ENCODE measurements around the gene GPR137C. TPM values are rescaled to one million over a fixed set of nuclear protein-coding genes. Genes with fewer than 3 reads are reported as not detected.

GPR137C gene
- total and polyA plus RNA-seq, 10 of the 15 experiments (the other 5 are each of a cell fraction or from before 2014, with no cell fraction given) = 0.03 to 0.72 (median 0.22) TPM

DNA sequence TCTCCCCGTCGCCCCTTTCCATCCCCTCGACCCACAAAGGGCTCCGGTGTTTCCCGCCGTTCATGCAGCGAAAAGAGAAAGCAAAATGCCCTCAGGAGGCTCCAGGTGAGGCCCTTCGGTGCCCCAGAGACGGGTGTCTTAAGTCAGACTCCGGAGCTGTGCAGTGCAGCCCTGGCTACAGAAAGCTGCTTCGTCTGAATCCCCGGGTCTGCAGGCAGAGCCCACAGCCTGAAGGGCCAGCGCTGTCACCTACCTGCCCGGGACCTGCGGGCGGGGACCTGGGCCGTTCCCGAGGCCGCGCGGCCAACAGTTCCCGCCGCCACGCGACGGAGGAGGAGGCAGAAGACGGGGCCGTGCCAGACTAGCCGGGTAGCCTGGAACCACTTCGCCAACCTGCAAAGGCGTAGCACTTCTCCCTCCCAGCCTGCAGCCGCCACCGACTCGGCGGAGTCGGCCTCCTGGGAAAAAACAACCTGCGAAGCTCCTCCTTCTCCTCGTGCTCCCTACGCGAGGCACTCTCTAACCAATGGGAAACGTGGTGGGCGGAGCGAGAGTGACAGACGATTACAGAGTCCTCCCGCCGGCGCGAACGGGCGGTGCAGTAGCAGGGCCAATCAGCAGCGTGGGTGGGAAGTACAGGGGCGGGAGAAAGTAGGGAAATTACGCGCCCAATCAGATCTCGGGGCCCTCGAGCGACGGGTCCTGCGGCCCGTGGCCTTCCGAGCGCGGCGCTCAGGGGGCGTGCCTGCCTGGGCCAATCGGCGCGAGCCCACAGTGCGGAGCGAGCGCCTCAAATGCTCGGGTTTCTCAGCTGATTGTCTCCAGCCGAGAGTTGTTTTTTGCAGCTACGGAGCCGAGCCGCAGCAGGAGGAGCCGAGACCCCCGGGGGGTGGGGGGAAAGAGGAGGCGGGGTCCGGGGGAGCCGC lies at the start of gene GPR137C, which contains the start of gene TXNDC16 (continued):
- TF ChIP-seq, protein P1, sequence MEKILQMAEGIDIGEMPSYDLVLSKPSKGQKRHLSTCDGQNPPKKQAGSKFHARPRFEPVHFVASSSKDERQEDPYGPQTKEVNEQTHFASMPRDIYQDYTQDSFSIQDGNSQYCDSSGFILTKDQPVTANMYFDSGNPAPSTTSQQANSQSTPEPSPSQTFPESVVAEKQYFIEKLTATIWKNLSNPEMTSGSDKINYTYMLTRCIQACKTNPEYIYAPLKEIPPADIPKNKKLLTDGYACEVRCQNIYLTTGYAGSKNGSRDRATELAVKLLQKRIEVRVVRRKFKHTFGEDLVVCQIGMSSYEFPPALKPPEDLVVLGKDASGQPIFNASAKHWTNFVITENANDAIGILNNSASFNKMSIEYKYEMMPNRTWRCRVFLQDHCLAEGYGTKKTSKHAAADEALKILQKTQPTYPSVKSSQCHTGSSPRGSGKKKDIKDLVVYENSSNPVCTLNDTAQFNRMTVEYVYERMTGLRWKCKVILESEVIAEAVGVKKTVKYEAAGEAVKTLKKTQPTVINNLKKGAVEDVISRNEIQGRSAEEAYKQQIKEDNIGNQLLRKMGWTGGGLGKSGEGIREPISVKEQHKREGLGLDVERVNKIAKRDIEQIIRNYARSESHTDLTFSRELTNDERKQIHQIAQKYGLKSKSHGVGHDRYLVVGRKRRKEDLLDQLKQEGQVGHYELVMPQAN (conservative IDR thresholded peaks at IDR 0.05) = peak; percentile 87
- no peak for TF ChIP-seq KAT2A (conservative IDR thresholded peaks at IDR 0.05; ENCODE audit: control insufficient read depth, low read depth, low read length)
- TF ChIP-seq, protein P2, sequence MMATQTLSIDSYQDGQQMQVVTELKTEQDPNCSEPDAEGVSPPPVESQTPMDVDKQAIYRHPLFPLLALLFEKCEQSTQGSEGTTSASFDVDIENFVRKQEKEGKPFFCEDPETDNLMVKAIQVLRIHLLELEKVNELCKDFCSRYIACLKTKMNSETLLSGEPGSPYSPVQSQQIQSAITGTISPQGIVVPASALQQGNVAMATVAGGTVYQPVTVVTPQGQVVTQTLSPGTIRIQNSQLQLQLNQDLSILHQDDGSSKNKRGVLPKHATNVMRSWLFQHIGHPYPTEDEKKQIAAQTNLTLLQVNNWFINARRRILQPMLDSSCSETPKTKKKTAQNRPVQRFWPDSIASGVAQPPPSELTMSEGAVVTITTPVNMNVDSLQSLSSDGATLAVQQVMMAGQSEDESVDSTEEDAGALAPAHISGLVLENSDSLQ (IDR thresholded peaks at IDR 0.05) = peak; percentile 99
- TF ChIP-seq, protein P3, sequence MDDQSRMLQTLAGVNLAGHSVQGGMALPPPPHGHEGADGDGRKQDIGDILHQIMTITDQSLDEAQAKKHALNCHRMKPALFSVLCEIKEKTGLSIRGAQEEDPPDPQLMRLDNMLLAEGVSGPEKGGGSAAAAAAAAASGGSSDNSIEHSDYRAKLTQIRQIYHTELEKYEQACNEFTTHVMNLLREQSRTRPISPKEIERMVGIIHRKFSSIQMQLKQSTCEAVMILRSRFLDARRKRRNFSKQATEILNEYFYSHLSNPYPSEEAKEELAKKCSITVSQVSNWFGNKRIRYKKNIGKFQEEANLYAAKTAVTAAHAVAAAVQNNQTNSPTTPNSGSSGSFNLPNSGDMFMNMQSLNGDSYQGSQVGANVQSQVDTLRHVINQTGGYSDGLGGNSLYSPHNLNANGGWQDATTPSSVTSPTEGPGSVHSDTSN (IDR thresholded peaks at IDR 0.05; ENCODE audit: insufficient replicate concordance, low read depth, low read length) = peak; percentile 97
- no peak for TF ChIP-seq MTA3 (IDR thresholded peaks at IDR 0.05; ENCODE audit: borderline replicate concordance, low read length)
- no peak for TF ChIP-seq ZBED1 (IDR thresholded peaks at IDR 0.05; ENCODE audit: borderline replicate concordance)
- no peak for TF ChIP-seq SPI1 (IDR thresholded peaks at IDR 0.05; ENCODE audit: borderline replicate concordance, insufficient read depth, low read depth, low read length)
- TF ChIP-seq, protein P4, sequence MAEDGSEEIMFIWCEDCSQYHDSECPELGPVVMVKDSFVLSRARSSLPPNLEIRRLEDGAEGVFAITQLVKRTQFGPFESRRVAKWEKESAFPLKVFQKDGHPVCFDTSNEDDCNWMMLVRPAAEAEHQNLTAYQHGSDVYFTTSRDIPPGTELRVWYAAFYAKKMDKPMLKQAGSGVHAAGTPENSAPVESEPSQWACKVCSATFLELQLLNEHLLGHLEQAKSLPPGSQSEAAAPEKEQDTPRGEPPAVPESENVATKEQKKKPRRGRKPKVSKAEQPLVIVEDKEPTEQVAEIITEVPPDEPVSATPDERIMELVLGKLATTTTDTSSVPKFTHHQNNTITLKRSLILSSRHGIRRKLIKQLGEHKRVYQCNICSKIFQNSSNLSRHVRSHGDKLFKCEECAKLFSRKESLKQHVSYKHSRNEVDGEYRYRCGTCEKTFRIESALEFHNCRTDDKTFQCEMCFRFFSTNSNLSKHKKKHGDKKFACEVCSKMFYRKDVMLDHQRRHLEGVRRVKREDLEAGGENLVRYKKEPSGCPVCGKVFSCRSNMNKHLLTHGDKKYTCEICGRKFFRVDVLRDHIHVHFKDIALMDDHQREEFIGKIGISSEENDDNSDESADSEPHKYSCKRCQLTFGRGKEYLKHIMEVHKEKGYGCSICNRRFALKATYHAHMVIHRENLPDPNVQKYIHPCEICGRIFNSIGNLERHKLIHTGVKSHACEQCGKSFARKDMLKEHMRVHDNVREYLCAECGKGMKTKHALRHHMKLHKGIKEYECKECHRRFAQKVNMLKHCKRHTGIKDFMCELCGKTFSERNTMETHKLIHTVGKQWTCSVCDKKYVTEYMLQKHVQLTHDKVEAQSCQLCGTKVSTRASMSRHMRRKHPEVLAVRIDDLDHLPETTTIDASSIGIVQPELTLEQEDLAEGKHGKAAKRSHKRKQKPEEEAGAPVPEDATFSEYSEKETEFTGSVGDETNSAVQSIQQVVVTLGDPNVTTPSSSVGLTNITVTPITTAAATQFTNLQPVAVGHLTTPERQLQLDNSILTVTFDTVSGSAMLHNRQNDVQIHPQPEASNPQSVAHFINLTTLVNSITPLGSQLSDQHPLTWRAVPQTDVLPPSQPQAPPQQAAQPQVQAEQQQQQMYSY (CRISPR knock-in tag; IDR thresholded peaks at IDR 0.05) = no peak
- no peak for TF ChIP-seq SREBF2 (IDR thresholded peaks at IDR 0.05; ENCODE audit: low read length)
- no peak for TF ChIP-seq POU2F2 (IDR thresholded peaks at IDR 0.05; ENCODE audit: borderline replicate concordance, low read depth, low read length)
- TF ChIP-seq, protein P5, sequence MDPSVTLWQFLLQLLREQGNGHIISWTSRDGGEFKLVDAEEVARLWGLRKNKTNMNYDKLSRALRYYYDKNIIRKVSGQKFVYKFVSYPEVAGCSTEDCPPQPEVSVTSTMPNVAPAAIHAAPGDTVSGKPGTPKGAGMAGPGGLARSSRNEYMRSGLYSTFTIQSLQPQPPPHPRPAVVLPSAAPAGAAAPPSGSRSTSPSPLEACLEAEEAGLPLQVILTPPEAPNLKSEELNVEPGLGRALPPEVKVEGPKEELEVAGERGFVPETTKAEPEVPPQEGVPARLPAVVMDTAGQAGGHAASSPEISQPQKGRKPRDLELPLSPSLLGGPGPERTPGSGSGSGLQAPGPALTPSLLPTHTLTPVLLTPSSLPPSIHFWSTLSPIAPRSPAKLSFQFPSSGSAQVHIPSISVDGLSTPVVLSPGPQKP (IDR thresholded peaks at IDR 0.05; ENCODE audit: low read depth, low read length) = no peak
- TF ChIP-seq, protein P6, sequence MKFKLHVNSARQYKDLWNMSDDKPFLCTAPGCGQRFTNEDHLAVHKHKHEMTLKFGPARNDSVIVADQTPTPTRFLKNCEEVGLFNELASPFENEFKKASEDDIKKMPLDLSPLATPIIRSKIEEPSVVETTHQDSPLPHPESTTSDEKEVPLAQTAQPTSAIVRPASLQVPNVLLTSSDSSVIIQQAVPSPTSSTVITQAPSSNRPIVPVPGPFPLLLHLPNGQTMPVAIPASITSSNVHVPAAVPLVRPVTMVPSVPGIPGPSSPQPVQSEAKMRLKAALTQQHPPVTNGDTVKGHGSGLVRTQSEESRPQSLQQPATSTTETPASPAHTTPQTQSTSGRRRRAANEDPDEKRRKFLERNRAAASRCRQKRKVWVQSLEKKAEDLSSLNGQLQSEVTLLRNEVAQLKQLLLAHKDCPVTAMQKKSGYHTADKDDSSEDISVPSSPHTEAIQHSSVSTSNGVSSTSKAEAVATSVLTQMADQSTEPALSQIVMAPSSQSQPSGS (IDR thresholded peaks at IDR 0.05; ENCODE audit: low read length) = no peak
- peak; percentile 68; the same call in 1 of the 2 replicates for TF ChIP-seq ASH2L (IDR thresholded peaks at IDR 0.05; ENCODE audit: borderline replicate concordance, low read depth)
- no peak for TF ChIP-seq NR2C1 (IDR thresholded peaks at IDR 0.05)
- peak; percentile 82 to 88 for TF ChIP-seq BHLHE40 (IDR thresholded peaks at IDR 0.05; ENCODE audit: borderline replicate concordance in 1 of 2, low read depth in 2 of 2, low read length in 1 of 2)
- TF ChIP-seq WRNIP1 (IDR thresholded peaks at IDR 0.05; ENCODE audit: borderline replicate concordance, low read depth, low read length) = no peak
- TF ChIP-seq POLR2A (IDR thresholded peaks at IDR 0.05; ENCODE audit: low read depth, low read length) = peak; percentile 97
- TF ChIP-seq IKZF1 (conservative IDR thresholded peaks at IDR 0.05) = no peak; the same call in none of the 2 replicates

All from GM12878 (cell line).